GM19025 (cell line): ENCODE measurements around the gene TCAP.

ENCODE experiments used
- ATAC-seq: cut with Tn5 transposase; IDR thresholded peaks from one replicate; pipeline ENCODE4 v1.9.1; 2021; ENCODE audit warnings: mild to moderate bottlenecking, low read depth, moderate library complexity; ENCODE audit not compliant: unreplicated experiment

Gene TCAP

GRCh38 chr17:39665642-39666224 is 584 bp downstream of the TCAP start:
- ATAC-seq = no peak

- no peak for ATAC-seq
These were observed 1.1 kb downstream of the TCAP start for GRCh38 chr17:39666231-39666600.

- no peak for ATAC-seq
These were observed 1.6 kb downstream of the TCAP start for GRCh38 chr17:39666601-39667261.

- no peak for ATAC-seq
These were observed 2.3 kb downstream of the TCAP start for GRCh38 chr17:39667262-39667944.

GRCh38 chr17:39667945-39668924 is 3.1 kb downstream of the TCAP start, which contains the start of gene PNMT:
Gene PNMT, plus strand, starts transcription at chr17:39668453. Its CDS starts 23 bp downstream, at chr17:39668476.
- no peak for ATAC-seq

- ATAC-seq = no peak
These were observed 5.0 kb downstream of the TCAP start for GRCh38 chr17:39669897-39670735.

- ATAC-seq = no peak
These were observed 5.6 kb downstream of the TCAP start for GRCh38 chr17:39670746-39671145.

GRCh38 chr17:39671651-39672521 is 6.7 kb downstream of the TCAP start:
- no peak for ATAC-seq

- ATAC-seq = no peak
These were observed 7.6 kb downstream of the TCAP start for GRCh38 chr17:39672522-39673334.

- ATAC-seq = no peak
These were observed 8.4 kb downstream of the TCAP start for GRCh38 chr17:39673335-39674081.

GRCh38 chr17:39674179-39674578 is 9.0 kb downstream of the TCAP start:
- no peak for ATAC-seq

- no peak for ATAC-seq
These were observed 9.7 kb downstream of the TCAP start for GRCh38 chr17:39674702-39675389.

GRCh38 chr17:39675390-39676082 is 10.4 kb downstream of the TCAP start:
- ATAC-seq = no peak

GRCh38 chr17:39676198-39676819 is 11.2 kb downstream of the TCAP start:
- no peak for ATAC-seq

- ATAC-seq = no peak
These were observed 11.9 kb downstream of the TCAP start for GRCh38 chr17:39677072-39677471.
